ENCODE measurements around the gene KCNIP1.

Gene KCNIP1

GRCh38 chr5:170571281-170571731 lies 67.5 kb downstream of the KCNIP1 start:
- DNase-seq = no peak

GRCh38 chr5:170571875-170572852 lies 68.3 kb downstream of the KCNIP1 start:
- DNase-seq = peak; percentile 58

- no peak for DNase-seq
These were observed 69.3 kb downstream of the KCNIP1 start for GRCh38 chr5:170573114-170573513.

GRCh38 chr5:170573660-170574059 lies 69.8 kb downstream of the KCNIP1 start:
- DNase-seq = no peak

GRCh38 chr5:170576602-170577535 lies 73.0 kb downstream of the KCNIP1 start:
- DNase-seq = no peak

- no peak for DNase-seq
These were observed 75.8 kb downstream of the KCNIP1 start for GRCh38 chr5:170579601-170580000.

- no peak for DNase-seq
These were observed 77.4 kb downstream of the KCNIP1 start for GRCh38 chr5:170581211-170581610.

GRCh38 chr5:170582644-170583330 lies 79.0 kb downstream of the KCNIP1 start:
- no peak for DNase-seq

- no peak for DNase-seq
These were observed 80.2 kb downstream of the KCNIP1 start for GRCh38 chr5:170584003-170584402.

- no peak for DNase-seq
These were observed 80.7 kb downstream of the KCNIP1 start for GRCh38 chr5:170584450-170585058.

- no peak for DNase-seq
These were observed 81.6 kb downstream of the KCNIP1 start for GRCh38 chr5:170585273-170585948.

- no peak for DNase-seq
These were observed 84.0 kb downstream of the KCNIP1 start for GRCh38 chr5:170587808-170588207.

- DNase-seq = no peak
These were observed 85.8 kb downstream of the KCNIP1 start for GRCh38 chr5:170589643-170590042.

- DNase-seq = no peak
These were observed 86.7 kb downstream of the KCNIP1 start for GRCh38 chr5:170590566-170590965.

GRCh38 chr5:170591054-170591453 lies 87.2 kb downstream of the KCNIP1 start:
- no peak for DNase-seq

GRCh38 chr5:170596482-170597044 lies 92.7 kb downstream of the KCNIP1 start:
- DNase-seq = no peak

GRCh38 chr5:170597109-170597751 lies 93.4 kb downstream of the KCNIP1 start:
- DNase-seq = no peak

- no peak for DNase-seq
These were observed 94.1 kb downstream of the KCNIP1 start for GRCh38 chr5:170597872-170598271.

GRCh38 chr5:170599756-170600155 lies 95.9 kb downstream of the KCNIP1 start:
- DNase-seq = no peak

- no peak for DNase-seq
These were observed 97.8 kb downstream of the KCNIP1 start for GRCh38 chr5:170601619-170602018.

GRCh38 chr5:170603109-170603508 lies 99.3 kb downstream of the KCNIP1 start:
- no peak for DNase-seq

Data from stimulated activated CD4-positive, alpha-beta T cell treated with anti-CD3 and anti-CD28 coated beads, Interleukin-4, amount 100 ng/mL, for 1 hour (primary cell).